Amniotic stem cell (primary cell): ENCODE measurements around the gene FANK1.
"Not testable (repeated sequence)": the region's sequence is repeated elsewhere in the genome, so short reads cannot be mapped to it uniquely, and the experiment has no call there.

Source experiments
- DNase-seq: peaks from one replicate; lab custom pipeline; 2025; lab: John Stamatoyannopoulos, UW

Gene FANK1

GRCh38 chr10:125889441-125889840, 6.9 kb upstream of the FANK1 start:
- DNase-seq: not testable (repeated sequence)

- DNase-seq: not testable (repeated sequence)
Measured at GRCh38 chr10:125892402-125892801, 4.0 kb upstream of the FANK1 start.

GRCh38 chr10:125894176-125894575, 2.2 kb upstream of the FANK1 start:
- DNase-seq: not testable (repeated sequence)

DNA sequence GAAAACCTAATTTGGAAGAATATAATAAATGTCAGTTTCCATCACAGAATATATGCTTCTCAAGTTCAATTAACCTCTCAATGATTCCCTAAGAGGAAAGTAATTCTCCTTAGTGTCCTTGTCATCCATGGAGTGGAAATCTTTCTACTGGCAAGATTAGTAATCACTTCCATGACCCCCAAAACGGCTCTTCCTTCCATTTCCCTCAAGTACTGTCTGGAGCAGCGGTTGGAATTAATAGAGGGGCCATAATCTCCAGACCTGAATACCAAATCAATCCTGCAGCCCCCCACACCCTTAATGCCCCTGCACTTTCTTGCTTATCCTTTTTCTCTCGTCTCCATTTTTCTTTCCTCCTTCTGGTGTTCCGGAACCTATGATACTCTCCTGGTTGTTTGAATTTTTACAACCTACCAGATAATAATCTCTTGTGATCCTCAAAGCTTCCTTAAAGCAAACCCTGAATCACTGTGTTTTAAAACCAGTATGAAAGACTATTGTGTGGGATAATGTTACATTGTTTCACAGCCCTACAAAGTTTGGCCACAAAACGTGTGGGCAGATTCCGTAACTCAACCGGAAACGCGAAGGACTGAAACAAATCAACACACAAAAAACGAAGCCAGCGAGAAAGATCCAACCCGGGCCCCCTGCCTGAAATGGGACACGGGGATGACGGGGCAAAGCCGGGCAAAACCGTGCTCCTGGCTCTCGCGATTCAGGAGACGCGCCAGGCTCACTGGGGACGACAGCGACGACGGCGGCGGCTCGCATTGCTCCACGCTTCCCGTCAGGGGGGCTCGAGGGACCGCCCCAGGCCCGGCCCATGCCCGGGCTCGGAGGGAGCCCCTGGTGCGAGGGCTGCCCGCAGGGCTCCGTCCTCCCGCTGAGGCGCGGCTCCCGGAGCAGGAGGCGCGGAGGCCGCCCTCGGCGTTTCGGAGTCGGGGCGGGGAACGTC, 955 bp upstream of the FANK1 start:
- not testable (repeated sequence) for DNase-seq

GRCh38 chr10:125897317-125897716, 953 bp downstream of the FANK1 start:
- not testable (repeated sequence) for DNase-seq

DNA sequence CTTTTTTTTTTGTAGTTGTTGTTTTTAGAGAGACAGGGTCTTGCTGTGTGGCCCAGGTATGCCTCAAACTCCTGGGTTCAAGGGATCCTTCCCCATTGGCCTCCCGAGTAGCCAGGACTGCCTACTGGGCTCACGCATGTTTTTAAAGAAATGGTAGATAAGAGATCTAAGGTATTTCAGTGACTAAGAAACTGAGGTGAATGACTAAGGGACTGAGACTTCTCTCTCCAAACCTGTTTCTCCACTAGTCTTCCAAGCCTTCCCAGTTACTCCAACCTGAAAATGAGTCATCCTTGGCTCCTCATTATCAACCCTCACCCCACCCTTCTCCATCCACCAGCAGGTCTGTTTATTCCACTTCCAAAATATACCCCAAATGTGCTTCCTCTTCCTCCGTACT, 4.6 kb downstream of the FANK1 start:
- not testable (repeated sequence) for DNase-seq

DNA sequence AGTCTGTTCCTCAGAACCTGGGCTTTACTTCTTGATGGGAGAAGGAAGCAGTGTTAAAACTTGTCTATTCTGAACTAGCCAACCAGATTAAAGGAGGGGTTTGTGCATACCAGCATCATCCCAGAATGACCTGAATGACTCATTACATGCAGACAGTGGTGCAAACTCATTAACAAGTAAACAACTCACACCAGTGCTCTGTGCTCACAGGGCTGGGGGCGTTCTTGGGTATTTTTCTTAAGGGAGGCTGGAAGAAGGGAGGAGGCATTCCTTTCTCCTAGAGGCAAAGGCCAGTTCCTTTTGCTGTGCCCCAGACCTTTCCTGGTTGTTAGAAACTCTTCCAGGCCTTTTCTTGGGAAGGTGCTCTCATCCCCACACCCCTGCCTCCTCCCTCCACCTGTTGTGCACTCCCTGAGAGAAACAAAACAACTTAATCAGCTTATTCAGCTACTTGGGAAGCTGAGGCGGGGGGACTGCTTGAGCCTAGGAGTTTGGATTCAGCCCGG, 6.8 kb downstream of the FANK1 start:
- DNase-seq: not testable (repeated sequence)

DNA sequence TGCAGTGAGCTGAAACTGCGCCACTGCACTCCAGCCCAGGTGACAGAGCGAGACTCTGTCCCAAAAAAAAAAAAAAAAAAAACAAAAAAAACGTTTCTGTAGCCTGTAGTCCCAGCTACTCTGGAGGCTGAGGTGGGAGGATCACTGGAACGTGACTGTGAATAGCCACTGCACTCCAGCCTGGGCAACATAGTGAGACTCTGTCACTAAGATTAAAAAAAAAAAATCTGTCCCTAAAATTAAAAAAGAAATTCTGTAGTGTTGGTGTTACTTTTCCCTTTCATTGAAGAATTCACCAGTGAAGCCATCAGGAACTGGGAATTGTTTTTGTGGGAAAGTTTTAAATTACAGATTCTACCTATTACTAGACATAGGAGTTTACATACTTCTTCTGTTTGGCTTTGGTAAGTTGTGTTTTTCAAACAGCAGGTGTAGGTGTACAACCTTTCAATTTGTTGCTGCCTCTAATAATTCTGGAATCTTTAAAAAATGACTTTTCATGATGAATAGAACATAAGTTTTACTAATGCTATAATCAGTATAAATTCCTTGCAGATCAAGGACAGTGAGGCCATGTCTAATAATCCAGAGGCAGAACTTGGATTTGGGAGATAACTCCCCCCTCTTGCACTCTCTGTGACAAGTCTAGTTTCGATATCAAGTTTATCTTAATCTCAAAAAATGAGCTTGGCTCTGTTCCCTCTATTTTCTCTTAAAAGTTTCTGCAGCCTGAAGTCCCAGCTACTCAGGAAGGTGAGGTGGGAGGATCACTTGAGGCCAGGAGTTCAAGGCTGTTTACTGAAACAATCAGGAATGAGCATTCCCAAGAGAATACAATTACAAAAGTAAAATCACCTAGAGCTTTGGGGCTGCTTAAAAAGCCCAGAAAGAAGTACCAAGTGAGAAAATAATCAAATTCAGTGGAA, 9.0 kb downstream of the FANK1 start:
- DNase-seq: not testable (repeated sequence)

DNA sequence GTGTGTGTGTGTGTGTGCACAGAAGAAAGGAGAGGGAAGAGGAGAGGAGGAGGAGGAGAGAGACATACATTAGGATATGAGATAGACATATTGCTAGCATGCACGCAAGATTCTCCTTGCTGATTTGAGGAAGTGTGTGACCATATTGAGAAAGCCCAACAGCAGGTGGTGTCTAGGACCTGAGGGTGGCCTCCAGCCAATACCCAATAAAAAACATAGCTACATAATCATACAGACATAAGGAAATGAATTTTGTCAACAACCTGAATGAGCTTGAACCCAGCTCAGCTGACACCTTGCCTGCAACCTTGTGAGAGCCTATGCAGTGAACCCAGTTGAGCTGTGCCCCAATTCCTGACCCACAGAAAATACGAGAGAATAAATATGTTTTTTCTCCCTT, 11.2 kb downstream of the FANK1 start:
- not testable (repeated sequence) for DNase-seq

- DNase-seq: not testable (repeated sequence)
Measured at GRCh38 chr10:125908813-125909212, 12.4 kb downstream of the FANK1 start.

DNA sequence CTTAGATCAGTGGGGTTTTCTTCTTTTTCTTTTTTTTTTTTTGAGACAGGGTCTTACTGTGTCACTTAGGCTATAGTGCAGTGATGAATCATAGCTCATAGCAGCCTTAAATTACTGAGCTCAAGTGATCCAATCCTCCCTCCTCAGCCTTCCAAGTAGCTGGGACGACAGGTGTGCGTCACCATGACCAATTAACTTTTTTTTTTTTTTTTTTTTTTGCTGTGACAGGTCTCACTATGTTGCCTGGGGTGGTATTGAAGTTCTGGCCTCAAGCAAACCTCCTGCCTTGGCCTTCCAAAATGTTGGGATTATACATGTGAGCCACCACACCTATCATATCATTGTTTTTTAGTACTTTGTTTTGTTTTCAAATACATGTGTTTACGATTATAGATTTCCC, 13.1 kb downstream of the FANK1 start:
- DNase-seq: not testable (repeated sequence)

DNA sequence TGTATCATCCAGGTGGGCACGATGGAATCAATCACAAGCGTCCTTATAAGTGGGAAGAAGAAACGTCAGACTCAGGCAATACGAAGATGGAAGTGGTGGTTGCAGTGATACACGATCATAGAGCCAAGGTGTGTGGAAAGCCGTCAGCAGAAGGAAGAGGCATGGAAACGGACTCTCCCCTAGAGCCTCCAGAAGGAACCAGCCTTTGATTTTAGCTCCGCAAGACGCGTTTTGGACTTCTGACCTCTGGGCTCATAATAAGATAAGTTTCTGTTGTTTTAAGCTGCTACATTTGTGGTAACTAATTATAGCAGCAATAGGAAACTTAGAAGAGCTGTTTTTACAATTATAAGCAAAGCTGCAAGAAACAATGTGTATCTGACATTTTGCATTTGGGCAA, 14.8 kb downstream of the FANK1 start:
- DNase-seq: no peak

DNA sequence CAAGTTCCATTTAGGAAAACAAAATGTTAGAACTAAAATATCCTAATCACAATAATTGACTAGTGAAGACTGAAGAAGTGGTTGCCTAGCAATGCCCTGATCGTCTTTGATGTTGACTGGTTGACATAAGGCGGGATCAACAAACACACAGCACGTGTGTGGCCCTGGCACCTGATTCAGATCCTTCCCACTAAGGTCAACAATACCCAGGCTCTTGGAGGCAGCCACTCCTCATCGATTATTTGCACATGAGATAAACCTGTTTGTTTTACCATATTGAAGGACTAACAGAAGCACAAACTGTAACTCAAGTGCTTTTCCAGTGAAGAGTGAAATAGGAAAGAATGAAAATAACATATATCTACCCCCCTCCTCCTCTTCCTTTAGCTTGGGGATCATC, 15.6 kb downstream of the FANK1 start:
- no peak for DNase-seq

DNA sequence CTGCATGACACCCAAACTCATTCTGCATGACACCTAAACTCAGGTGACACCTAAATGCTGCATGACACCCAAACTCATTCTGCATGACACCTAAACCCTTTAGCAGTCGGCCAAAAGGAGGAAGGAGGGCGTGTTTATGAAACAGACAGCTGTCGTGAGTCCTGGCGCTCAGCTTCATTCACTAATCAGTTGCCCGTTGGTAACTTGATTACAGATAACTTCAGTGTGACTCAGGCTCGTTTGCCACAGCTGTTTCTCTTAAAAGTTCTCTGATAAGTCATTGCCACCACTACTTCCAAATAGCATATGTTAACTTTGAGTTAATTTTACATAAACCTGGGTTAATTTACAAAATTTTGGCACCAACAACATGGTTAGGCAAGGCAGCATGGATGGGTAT, 16.9 kb downstream of the FANK1 start:
- DNase-seq: not testable (repeated sequence)

- no peak for DNase-seq
Measured at GRCh38 chr10:125916977-125917376, 20.6 kb downstream of the FANK1 start.

DNA sequence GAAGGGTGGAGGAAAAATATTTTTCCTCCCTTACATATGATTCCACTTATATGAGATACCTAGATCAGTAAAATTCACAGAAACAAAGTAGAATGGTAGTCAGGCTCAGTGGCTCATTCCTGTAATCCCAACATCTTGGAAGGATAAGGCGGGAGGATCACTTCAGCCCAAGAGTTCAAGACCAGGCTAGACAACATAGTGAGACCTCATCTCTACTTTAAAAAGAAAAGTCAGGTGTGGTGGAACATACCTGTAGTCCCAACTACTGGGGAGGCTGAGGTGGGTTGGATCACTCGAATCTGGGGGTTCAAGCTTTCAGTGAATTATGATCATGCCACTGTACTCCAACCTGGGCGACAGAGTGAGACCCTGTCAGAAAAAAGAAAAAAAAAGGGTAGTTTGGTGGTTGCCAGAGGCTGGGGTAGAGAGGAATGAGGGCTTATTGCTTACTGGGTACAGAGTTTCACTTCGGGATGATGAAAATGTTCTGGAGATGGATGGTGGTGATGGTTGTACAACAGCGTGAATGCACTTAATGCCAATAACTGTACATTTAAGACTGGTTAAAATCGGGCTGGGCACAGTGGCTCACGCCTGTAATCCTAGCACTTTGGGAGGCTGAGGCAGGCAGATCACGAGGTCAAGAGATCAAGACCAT, 21.5 kb downstream of the FANK1 start:
- DNase-seq: not testable (repeated sequence)

- not testable (repeated sequence) for DNase-seq
Measured at GRCh38 chr10:125921643-125922306, 25.4 kb downstream of the FANK1 start.

GRCh38 chr10:125925262-125925834, 29.0 kb downstream of the FANK1 start:
- DNase-seq: no peak

GRCh38 chr10:125926247-125926646, 29.9 kb downstream of the FANK1 start:
- DNase-seq: no peak

DNA sequence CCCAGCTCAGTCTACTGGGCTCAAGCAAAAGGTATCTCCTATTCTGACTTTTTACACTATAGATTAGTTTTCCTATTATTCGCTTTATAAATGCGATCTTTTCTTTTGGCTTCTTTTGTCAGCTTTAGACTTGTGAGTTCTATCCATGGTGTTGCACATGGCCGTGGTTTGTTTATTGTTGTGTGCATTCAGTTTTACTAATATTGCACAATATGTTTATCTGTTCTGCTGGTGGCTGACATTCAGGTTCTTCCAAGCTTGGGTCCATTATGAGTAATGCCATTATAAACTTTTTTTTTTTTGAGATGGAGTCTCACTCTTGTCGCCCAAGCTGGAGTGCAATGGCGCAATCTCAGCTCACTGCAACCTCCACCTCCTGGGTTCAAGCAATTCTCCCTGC, 30.9 kb downstream of the FANK1 start:
- not testable (repeated sequence) for DNase-seq
